T-cell (primary cell): ENCODE measurements around the gene SPTLC3. TPM values are rescaled to one million over a fixed set of nuclear protein-coding genes. Genes with fewer than 3 reads are reported as not detected.

Experiments
- ATAC-seq, 4 experiments: fragments of 200-7000 bp in 3 of 4; fragments of 150-1000 bp in 1 of 4; cut with Tn5 transposase; replicated peaks in 1 of 4; 1 replicate in 3 of 4; 2 replicates in 1 of 4; pipeline ENCODE4 v1.10.0; 2021; ENCODE audit warnings: moderate library complexity in 3 of 4, mild to moderate bottlenecking in 2 of 4, moderate number of reproducible peaks in 1 of 4
- CTCF ChIA-PET, 2 donors: fragments of 300-600 bp; sonication (Branson Sonifier 250); formaldehyde crosslinking; loops; one replicate each; lab custom pipeline; 2022; ENCODE audit warnings: antibody characterized with exemption in 2 of 2; lab: Charles Lee
- POLR2A ChIA-PET, 2 donors: fragments of 300-600 bp; sonication (Branson Sonifier 250); formaldehyde crosslinking; loops; one replicate each; lab custom pipeline; 2022; ENCODE audit warnings: antibody characterized with exemption in 2 of 2; lab: Charles Lee
- DNase-seq, 35 experiments: peaks; one replicate each; pipeline versions ENCODE4 v3.0.0 to v3.0.0-alpha.2; 2013 to 2023
- H3K27ac ChIP-seq: one replicate; pipeline ENCODE4 v1.5.1; 2013; ENCODE audit warnings: low read length
- H3K27me3 ChIP-seq, 2 experiments: replicated peaks in 1 of 2; 1 replicate in 1 of 2; 2 replicates in 1 of 2; pipeline versions ENCODE4 v1.6.1 to v1.7.0; 2013; ENCODE audit warnings: low read length in 1 of 2, mixed read lengths in 1 of 2; ENCODE audit not compliant: control insufficient read depth in 2 of 2, insufficient read depth in 2 of 2; ENCODE audit errors: extremely low read depth in 1 of 2
- H3K36me3 ChIP-seq, 2 donors: 1 replicate in 1 of 2; 2 replicates in 1 of 2; pipeline versions ENCODE4 v1.6.1 to v1.7.0; 2013; ENCODE audit warnings: low read length in 1 of 2; ENCODE audit not compliant: control insufficient read depth in 2 of 2, insufficient read depth in 1 of 2; ENCODE audit errors: extremely low read depth in 1 of 2
- H3K4me1 ChIP-seq, 2 experiments: 1 replicate in 1 of 2; 2 replicates in 1 of 2; pipeline versions ENCODE4 v1.6.1 to v1.7.0; 2013; ENCODE audit warnings: low read length in 2 of 2, mixed read lengths in 1 of 2; ENCODE audit not compliant: insufficient read depth in 2 of 2, control insufficient read depth in 1 of 2; ENCODE audit errors: extremely low read depth in 1 of 2
- H3K4me3 ChIP-seq, 2 donors: 1 replicate in 1 of 2; 2 replicates in 1 of 2; pipeline versions ENCODE4 v1.5.1 to v1.7.0; 2013; ENCODE audit warnings: mild to moderate bottlenecking in 2 of 2, low read length in 1 of 2, moderate library complexity in 1 of 2; ENCODE audit not compliant: control insufficient read depth in 1 of 2; ENCODE audit errors: extremely low read depth in 1 of 2
- H3K9me3 ChIP-seq: 2 replicates; pipeline ENCODE4 v1.7.0; 2013
- H3K27ac Mint-ChIP-seq, 2 donors: one replicate each; pipeline ENCODE4 v1.8.0; 2020 to 2021; ENCODE audit warnings: mild to moderate bottlenecking in 2 of 2, mixed read lengths in 2 of 2
- H3K27me3 Mint-ChIP-seq, 2 donors: one replicate each; pipeline ENCODE4 v1.8.0; 2021 to 2022; ENCODE audit warnings: mixed read lengths in 2 of 2
- H3K36me3 Mint-ChIP-seq: one replicate; pipeline ENCODE4 v1.8.0; 2021; ENCODE audit warnings: mixed read lengths
- H3K4me1 Mint-ChIP-seq, 3 donors: one replicate each; pipeline ENCODE4 v1.8.0; 2020 to 2022; ENCODE audit warnings: mixed read lengths in 3 of 3, mild to moderate bottlenecking in 1 of 3
- H3K4me3 Mint-ChIP-seq, 3 donors: one replicate each; pipeline ENCODE4 v1.8.0; 2020 to 2022; ENCODE audit warnings: mild to moderate bottlenecking in 3 of 3, mixed read lengths in 3 of 3, moderate library complexity in 3 of 3
- H3K9me3 Mint-ChIP-seq, 3 donors: one replicate each; pipeline ENCODE4 v1.8.0; 2020 to 2022; ENCODE audit warnings: mixed read lengths in 3 of 3
- WGBS: methylation state at CpG from one replicate; pipeline ENCODE4 v1.1.5; 2013; ENCODE audit warnings: missing lambda C conversion rate; ENCODE audit not compliant: insufficient coverage; 5-methylcytosine and 5-hydroxymethylcytosine counted together
- total RNA-seq, 35 experiments: library from RNA in 6 of 35; stranded (reverse) in 6 of 35; fragments of 120-200 nt in 1 of 35; gene quantifications; one replicate each; pipeline versions ENCODE4 v1.2.1 to v1.2.4 and lab custom pipeline; 2013 to 2026

The SPTLC3 gene
- total RNA-seq, 5 donors from 2014 or later (not counting 1 experiment from before 2014, with no cell fraction given) = 0.20 to 1.2 (median 0.56) TPM

DNA sequence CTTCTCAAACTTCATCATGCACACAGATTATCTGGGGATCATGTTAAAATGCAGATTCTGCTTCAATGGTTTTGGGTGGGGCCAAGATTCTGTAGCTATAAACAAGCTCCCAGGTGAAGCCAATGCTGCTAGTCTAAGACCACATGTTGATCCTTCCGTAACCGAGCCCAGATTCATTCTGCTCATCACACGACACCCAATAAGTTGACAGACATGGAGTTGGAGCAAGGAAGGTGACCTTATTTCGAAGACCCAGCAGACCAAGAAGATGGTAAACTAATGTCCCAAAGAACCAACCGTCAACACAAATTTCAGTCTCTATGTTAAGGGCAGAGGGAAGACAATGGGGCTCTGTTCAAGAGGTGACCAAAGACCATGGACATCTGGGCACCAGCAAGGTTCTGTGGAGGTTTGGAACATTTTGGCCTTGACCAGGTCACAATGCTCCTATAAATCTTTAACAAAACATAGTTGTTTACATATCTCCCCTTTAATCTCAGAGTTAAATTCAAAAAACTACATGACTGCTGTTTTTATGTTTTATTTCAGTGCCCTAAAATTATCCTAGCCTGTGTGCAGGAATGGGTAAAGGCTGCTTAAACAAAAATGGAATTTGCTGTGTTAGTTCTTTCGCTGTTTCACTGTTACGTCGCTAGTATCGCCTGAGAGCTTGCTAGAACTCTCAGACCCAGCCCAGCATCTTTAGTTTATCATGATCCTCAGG lies 50.1 kb downstream of the SPTLC3 start:
- Mint-ChIP-seq H3K27me3 (no peaks in the 10 kb centered on the region), H3K9me3 (no peaks in the 10 kb centered on the region), H3K4me1 (no peaks in the 10 kb centered on the region), H3K4me3 (no peak overlapping the region), H3K27ac (no peak overlapping the region), H3K36me3 (no peaks in the 10 kb centered on the region)
- WGBS = 95% methylated on average over 7 of the region's 9 CpGs
- Histone ChIP-seq H3K27me3 (no peaks in the 10 kb centered on the region), H3K4me3 (no peak overlapping the region), H3K36me3 (no peaks in the 10 kb centered on the region), H3K4me1 (no peaks in the 10 kb centered on the region), H3K9me3 (no peaks in the 10 kb centered on the region), H3K27ac (no peak overlapping the region)
- ATAC-seq (no peak), DNase-seq (no peak)
- ChIA-PET CTCF (no interaction called here), POLR2A (no interaction called here)

DNA sequence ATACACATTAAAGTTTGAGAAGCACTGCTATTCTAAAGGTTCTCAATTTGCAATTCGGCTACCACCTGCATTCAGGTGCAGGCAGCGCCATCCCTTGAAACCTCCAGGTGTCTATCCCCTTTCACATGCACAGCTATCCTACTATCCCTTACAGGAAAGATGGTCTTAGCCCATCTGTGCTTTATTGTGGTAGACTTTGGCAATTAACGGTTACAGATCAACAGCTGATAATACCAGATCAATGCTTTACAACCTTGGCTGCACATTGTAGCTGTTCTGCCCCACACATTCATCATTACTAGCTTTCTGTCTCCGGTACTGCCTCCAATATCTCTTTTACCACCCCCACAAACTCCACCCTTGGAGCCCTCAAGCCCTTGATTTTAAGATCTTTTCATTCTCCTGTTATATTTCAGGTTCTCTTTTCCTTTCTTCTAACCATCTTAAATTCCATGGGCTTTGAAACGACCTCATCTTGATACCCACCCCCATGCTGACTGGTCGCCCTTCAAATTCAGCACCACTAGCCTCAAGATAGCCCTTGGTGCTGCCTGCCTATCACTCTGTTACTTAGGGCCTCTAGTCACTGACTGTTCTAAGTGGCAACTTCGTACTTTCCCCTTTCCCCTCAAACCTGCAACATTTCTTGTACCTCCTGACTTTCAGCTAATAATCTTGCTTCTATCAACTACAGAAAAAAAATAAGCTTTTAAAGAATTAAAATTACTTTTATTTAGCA lies 50.8 kb downstream of the SPTLC3 start:
- Mint-ChIP-seq H3K9me3 (no peaks in the 10 kb centered on the region), H3K27me3 (no peaks in the 10 kb centered on the region), H3K36me3 (no peaks in the 10 kb centered on the region), H3K4me1 (no peaks in the 10 kb centered on the region), H3K4me3 (no peak overlapping the region), H3K27ac (no peak overlapping the region)
- CTCF ChIA-PET = no interaction called here
- H3K9me3 ChIP-seq = no peaks in the 10 kb centered on the region
- DNase-seq (no peak), ATAC-seq (no peak)
- WGBS = 70% methylated on average over 5 of the region's 7 CpGs
- no peaks in the 10 kb centered on the region for H3K4me1 ChIP-seq
- no peak overlapping the region for H3K27ac ChIP-seq
- no peaks in the 10 kb centered on the region for H3K36me3 ChIP-seq
- no peaks in the 10 kb centered on the region for H3K27me3 ChIP-seq
- POLR2A ChIA-PET = no interaction called here
- H3K4me3 ChIP-seq = no peak overlapping the region

DNA sequence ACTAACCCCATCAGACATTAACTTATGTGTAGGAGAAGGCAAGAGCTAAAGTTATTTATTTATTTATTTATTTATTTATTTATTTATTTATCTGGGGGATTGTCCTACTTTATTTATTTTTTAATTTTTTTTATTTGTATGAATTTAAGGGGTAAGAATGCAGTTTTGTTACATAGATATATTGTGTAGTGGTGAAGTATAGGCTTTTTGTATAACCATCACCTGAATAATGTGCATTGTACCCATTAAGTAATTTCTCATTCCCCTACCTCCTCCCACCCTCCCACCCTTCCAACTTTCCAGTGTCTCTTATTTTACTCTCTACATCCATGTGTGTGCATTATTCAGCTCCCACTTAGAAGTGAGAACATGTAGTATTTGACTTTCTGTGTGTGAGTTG lies 51.6 kb downstream of the SPTLC3 start:
- no peaks in the 10 kb centered on the region for H3K36me3 Mint-ChIP-seq
- H3K27me3 ChIP-seq = no peaks in the 10 kb centered on the region
- no peak for ATAC-seq
- H3K4me3 Mint-ChIP-seq = no peak overlapping the region
- no peaks in the 10 kb centered on the region for H3K4me1 ChIP-seq
- no peak overlapping the region for H3K27ac Mint-ChIP-seq
- H3K4me1 Mint-ChIP-seq = no peaks in the 10 kb centered on the region
- no peaks in the 10 kb centered on the region for H3K9me3 Mint-ChIP-seq
- no peaks in the 10 kb centered on the region for H3K36me3 ChIP-seq
- H3K4me3 ChIP-seq = no peak overlapping the region
- ChIA-PET POLR2A (no interaction called here), CTCF (no interaction called here)
- no peaks in the 10 kb centered on the region for H3K27me3 Mint-ChIP-seq
- no peak for DNase-seq
- H3K27ac ChIP-seq = no peak overlapping the region
- H3K9me3 ChIP-seq = no peaks in the 10 kb centered on the region

DNA sequence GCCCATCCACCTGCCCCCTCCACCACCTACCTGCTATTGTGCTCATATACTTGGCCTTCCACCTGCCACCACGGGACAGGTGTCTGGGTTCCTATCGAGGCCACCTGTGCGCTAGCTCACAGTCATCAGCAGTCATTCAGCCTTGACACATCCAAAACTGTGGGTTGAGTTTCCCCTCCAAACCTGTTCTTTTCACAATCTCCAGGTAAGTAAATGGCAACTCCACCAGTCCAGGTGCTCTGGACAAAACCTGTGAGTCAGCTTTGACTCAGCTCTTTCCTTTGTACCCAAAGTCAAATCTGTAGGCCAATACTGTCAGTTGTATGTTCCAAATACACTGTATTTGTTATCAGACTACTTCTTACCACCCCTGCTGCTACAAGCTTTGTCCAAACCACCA lies 52.6 kb downstream of the SPTLC3 start:
- Histone ChIP-seq H3K36me3 (no peaks in the 10 kb centered on the region), H3K27me3 (no peaks in the 10 kb centered on the region), H3K4me3 (no peak overlapping the region), H3K9me3 (no peaks in the 10 kb centered on the region), H3K27ac (no peak overlapping the region), H3K4me1 (no peaks in the 10 kb centered on the region)
- Mint-ChIP-seq H3K4me3 (no peak overlapping the region), H3K27ac (no peak overlapping the region), H3K27me3 (no peaks in the 10 kb centered on the region), H3K9me3 (peaks cover 0 to 3% (median under 1%) of the 10 kb centered on the region in 3 donors), H3K36me3 (no peaks in the 10 kb centered on the region), H3K4me1 (no peaks in the 10 kb centered on the region)
- 81% methylated on average over 3 of the region's 3 CpGs for WGBS
- POLR2A ChIA-PET = no interaction called here
- ATAC-seq (no peak), DNase-seq (no peak)
- CTCF ChIA-PET = no interaction called here

- no peaks in the 10 kb centered on the region for H3K36me3 Mint-ChIP-seq
- no peaks in the 10 kb centered on the region for H3K4me1 ChIP-seq
- peaks cover 0 to 2% of the 10 kb centered on the region in 2 donors for H3K27me3 Mint-ChIP-seq
- WGBS = no CpG with 5 or more reads among the region's 2 CpGs
- no peak for DNase-seq
- ChIA-PET CTCF (no interaction called here), POLR2A (no interaction called here)
- H3K27ac ChIP-seq = no peak overlapping the region
- H3K9me3 Mint-ChIP-seq = peaks cover 0 to 7% (median 4%) of the 10 kb centered on the region in 3 donors
- no peaks in the 10 kb centered on the region for H3K4me1 Mint-ChIP-seq
- H3K9me3 ChIP-seq = no peaks in the 10 kb centered on the region
- H3K4me3 ChIP-seq = no peak overlapping the region
- no peaks in the 10 kb centered on the region for H3K27me3 ChIP-seq
- ATAC-seq = no peak
- no peak overlapping the region for H3K27ac Mint-ChIP-seq
- no peak overlapping the region for H3K4me3 Mint-ChIP-seq
- H3K36me3 ChIP-seq = no peaks in the 10 kb centered on the region
These were observed 54.0 kb downstream of the SPTLC3 start for GRCh38 chr20:13062789-13063188.

GRCh38 chr20:13068336-13068735 lies 59.6 kb downstream of the SPTLC3 start:
- H3K27ac ChIP-seq = no peak overlapping the region
- POLR2A ChIA-PET = no interaction called here
- no peaks in the 10 kb centered on the region for H3K27me3 ChIP-seq
- Mint-ChIP-seq H3K4me1 (peaks cover 0 to 2% (median 0%) of the 10 kb centered on the region in 3 donors), H3K27me3 (peaks cover 4% of the 10 kb centered on the region in 2 donors), H3K36me3 (no peaks in the 10 kb centered on the region), H3K4me3 (no peak overlapping the region), H3K9me3 (peaks cover 0 to 7% (median 4%) of the 10 kb centered on the region in 3 donors), H3K27ac (no peak overlapping the region)
- H3K4me1 ChIP-seq = no peaks in the 10 kb centered on the region
- 71% methylated on average over 1 of the region's 3 CpGs for WGBS
- CTCF ChIA-PET = no interaction called here
- ATAC-seq = no peak
- no peaks in the 10 kb centered on the region for H3K36me3 ChIP-seq
- no peak overlapping the region for H3K4me3 ChIP-seq
- no peaks in the 10 kb centered on the region for H3K9me3 ChIP-seq
- DNase-seq = no peak
